NCI-H460 (cell line): ENCODE data around the gene RPL32. TPM values are rescaled to one million over a fixed set of nuclear protein-coding genes. Genes with fewer than 3 reads are reported as not detected.

Experiments used
- small RNA-seq, 2 experiments: library from RNA; depleted of rRNA; stranded (forward); fragments of <200 nt; gene quantifications; one replicate each; pipeline ENCODE3, GENCODE V24; 2014
- total RNA-seq: library from RNA; depleted of rRNA; stranded (reverse); fragments of >200 nt; shearing (Covaris generic); gene quantifications from 2 replicates; pipeline ENCODE4 v1.2.3, GENCODE V29; 2014; rRNA removed

The RPL32 gene
- total RNA-seq, 1 experiment from 2014 or later, result 3,004 TPM

Small RNA genes lying within 50 kb of the gene (small RNA-seq; reads per million reads assigned to genes)
- gene AC034198.1, result 0 reads per million in 2 experiments

Other genes with a start within 250 kb of the RPL32 start
- 47.7 and 47.8 TPM in 2 replicates for gene RAF1, start 177.4 kb downstream of the RPL32 start, total RNA-seq
- 0.25 and 0.72 TPM in 2 replicates for gene TMEM40, start 82.3 kb downstream of the RPL32 start, total RNA-seq
- 0.12 and 0.57 TPM in 2 replicates for gene CAND2, start 44.9 kb downstream of the RPL32 start, total RNA-seq
- gene IQSEC1, start 231.9 kb upstream of the RPL32 start, total RNA-seq, result 9.7 and 10.5 TPM in 2 replicates